Fibroblast of skin of right quadriceps (primary cell): Measurements from ENCODE around the gene PSTPIP2.
"Not testable (repeated sequence)": the region's sequence is repeated elsewhere in the genome, so short reads cannot be mapped to it uniquely, and the experiment has no call there.

Source experiments
- DNase-seq: peaks from one replicate; pipeline ENCODE4 v3.0.0-alpha.2; 2013

The PSTPIP2 gene, protein sequence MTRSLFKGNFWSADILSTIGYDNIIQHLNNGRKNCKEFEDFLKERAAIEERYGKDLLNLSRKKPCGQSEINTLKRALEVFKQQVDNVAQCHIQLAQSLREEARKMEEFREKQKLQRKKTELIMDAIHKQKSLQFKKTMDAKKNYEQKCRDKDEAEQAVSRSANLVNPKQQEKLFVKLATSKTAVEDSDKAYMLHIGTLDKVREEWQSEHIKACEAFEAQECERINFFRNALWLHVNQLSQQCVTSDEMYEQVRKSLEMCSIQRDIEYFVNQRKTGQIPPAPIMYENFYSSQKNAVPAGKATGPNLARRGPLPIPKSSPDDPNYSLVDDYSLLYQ

DNA sequence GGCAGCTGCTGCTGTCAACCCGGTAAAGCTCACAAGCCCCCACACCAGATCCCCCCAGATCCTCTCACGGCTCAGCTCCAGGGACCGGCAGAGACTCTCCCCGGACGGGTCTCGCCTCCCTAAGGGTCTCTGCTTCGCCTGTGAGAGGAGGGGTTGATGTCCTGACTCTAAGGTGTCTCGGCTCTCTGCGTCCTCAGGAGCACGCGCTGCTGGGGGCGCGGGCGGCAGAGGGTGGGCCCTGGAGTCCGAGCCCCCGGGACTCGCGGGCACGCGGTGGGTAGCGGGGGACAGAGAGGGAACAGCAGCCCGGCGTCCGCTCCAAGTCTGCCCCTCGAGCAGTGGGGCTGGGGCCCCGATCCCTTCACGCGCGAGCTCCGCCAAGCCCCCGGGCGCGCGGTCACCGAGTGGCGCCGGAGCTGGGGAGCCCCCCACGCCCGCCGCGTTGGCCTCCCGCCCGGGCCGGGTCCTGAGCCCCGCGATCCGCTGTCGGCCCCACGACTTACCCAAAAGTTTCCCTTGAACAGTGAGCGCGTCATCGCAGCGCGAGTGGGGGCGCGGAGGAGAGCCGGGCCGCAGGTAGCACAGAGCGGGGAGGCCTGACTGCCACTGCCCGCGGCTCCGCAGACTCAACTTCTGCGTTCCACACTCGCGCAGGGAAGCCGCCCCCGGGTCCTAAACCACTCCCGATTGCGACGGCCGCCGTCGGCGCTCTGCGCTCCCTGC lies at the start of gene PSTPIP2:
Gene PSTPIP2 (minus strand): TSS at position 608 of the 723 bp plus-strand sequence. CDS start 72 bp downstream, at position 536.
- DNase-seq = peak; percentile 59

DNA sequence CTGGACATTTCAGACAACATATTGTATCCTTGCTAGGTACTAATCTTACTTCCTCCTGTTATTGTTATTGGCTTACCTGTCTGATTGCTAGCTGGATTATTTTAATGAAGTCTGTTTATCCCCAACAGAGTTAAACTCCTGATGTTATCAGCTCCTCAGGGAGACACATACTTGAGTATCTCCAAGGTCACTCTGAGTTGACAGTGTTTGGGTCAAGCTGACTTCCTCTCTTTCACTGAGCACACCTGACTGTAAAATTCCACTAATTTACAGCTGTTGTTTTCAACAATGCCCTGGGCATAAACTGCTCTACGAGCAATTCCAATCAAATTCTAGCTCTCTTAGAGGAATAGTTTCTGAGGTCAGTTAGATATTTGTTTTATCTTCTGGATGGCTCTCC lies 41.7 kb upstream of the PSTPIP2 start:
- DNase-seq = no peak

DNA sequence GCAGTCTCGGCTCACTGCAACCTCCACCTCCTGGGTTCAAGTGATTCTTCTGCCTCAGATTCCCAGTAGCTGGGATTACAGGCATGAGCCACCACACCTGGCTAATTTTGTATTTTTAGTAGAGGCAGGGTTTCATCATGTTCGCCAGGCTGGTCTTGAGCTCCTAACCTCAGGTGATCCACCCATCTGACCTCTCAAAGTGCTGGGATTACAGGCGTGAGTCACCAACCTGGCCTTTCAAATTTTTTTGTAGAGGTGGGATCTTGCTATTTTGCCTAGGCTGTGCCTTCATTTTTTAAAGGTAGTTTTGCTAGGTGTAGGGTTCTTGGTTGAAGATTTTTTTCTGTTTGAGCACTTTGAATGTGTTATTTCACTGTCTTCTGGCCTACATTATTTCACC lies 38.3 kb upstream of the PSTPIP2 start:
- no peak for DNase-seq

DNA sequence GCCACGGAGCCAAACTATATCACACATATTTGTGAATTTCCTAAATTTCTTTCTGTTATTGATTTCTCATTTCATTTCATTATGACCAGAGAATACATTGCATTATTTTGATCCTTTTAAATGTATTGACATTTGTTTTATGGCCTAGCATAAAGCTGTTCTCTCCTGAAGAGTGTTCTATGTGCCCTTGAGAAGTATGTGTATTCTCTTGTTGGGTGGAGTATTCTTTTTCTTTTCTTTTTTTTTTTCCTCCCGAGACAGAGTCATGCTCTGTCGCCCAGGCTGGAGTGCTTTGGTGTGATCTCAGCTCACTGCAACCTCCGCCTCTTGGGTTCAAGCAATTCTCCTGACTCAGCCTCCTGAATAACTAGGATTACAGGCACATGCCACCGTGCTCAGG lies 37.3 kb upstream of the PSTPIP2 start:
- DNase-seq = no peak

DNA sequence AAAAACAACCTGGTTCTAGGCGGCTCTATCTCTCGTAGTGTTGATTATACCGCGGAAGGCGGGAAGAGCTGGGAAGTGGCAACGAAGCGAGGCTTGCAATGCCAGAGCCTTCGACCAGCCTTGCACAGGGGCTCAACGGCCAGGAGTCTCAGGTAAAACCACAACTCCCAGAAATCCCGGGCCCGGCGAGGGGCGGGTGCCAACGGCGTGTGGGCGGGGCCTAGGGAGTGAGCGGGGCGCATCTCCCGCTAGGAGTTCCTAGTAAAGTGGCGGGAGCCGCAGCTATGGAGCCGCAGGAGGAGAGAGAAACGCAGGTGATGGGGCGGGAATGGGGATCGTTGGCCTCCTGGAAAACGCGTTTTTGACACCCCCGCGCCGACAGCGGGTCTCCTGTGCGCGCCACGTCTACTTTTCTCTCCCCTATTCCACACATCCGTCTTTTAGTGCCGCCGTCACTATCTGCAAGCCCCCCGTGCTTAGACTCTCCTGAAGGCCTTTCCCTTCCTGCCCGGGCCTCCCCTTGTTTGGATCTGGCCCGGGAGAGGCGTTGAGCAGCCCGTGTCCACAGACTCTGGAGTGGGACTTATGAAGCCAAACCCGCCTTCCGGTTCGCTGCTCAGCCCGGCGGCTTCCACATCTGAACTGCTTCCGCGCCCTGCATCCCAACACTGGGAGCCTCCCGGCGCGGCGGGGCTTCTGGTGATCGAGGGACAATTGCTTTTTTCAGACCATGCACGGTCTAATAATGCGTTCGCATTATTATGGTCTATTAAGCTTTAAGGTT lies 32.3 kb upstream of the PSTPIP2 start, which contains the start of gene HAUS1:
Gene HAUS1 (plus strand): TSS at position 258 of the 784 bp plus-strand sequence. CDS start 27 bp downstream, at position 285.
- peak; percentile 86 for DNase-seq

DNA sequence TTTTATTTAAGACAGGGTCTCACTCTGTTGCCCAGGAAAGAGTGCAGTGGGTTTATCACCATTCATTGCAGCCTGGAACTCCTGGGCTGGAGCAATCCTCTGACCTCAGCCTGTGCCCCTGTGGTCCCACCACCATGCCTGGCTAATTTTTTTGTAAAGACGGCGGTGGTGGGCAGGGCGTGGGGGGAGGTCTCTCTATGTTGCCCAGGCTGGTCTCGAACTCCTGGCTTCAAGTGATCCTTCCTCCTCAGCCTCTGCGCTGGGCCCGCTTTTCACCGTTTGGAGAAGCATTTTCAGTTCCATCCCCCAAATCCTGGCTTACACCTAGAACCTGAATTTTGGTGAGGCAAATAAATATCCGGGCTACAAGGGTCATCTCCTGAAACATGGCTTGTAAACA lies 27.4 kb upstream of the PSTPIP2 start:
- DNase-seq = no peak

DNA sequence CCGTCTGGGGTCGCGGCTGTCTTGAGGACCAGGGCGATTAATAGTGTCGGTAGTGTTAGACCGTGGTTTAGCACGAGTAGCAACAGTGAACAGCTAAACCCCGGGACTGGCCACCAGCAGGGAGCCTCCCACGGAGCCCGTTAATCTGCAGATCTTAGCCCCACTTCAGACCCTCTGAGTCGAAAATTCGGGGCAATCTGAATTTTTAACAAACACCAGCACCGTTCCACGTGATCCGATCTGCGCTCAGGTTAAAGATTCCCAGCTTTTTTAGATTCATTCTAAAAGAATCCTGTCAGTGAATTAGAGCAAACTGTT lies 26.5 kb upstream of the PSTPIP2 start:
- DNase-seq = no peak

DNA sequence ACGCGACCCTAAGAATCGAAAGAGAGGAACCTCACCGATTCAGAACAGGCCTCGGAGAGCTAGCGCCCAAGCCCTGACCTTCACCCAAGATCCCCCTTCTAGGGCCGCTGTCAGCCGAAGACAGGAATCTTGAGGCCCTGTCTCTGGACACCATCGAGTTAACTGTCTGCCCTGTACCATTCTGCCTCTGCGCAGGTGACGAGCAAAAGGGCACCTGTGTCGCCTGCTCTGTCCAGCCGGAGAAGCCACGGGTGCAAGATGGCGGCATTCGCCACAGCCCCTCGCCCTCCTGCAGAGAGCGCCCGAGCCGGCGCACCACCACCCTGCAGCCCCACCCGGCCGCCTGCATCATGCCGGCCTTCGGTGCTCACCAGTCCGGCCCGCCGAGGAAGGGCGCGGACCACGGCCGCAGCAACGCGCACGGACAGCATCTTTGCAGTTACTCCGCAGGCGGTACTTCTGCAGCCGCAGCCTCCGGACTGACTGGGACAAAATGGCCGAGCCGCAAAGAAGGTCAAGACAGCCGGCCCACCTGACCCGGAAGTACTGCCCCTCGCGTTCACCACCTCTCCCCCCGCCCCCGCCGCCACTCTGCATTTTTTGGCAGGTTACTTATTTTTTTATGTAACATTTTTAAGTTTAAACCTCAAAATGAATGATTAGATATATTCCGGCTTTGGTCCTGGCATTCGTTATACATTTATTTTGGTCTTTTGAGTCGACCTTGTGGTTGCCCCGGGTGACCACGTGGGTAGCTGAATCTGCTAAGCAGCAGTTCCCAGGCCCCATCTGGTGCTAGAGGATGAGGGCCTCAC lies 25.9 kb upstream of the PSTPIP2 start, which contains the start of gene ATP5F1A:
Gene ATP5F1A (minus strand): TSS at position 496 of the 815 bp plus-strand sequence. CDS start 65 bp downstream, at position 431.
- peak; percentile 84 for DNase-seq

DNA sequence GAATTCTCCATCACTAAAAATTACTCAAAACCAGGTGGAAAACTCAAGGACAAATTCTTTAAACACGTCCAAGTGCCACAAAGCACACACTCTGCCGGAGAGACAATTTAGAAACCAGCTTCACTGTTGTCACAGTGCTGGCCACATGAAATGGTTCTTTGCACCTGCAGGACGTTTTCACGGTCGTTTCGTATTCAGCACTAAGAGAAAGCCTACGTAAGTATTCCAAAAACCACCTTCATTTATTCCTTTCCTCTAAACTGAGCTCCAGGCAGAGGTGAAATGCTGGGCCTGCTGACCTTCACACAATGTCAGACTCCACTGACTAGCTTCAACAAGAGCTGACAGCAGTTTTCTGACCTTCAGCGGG lies 25.4 kb upstream of the PSTPIP2 start:
- no peak for DNase-seq

DNA sequence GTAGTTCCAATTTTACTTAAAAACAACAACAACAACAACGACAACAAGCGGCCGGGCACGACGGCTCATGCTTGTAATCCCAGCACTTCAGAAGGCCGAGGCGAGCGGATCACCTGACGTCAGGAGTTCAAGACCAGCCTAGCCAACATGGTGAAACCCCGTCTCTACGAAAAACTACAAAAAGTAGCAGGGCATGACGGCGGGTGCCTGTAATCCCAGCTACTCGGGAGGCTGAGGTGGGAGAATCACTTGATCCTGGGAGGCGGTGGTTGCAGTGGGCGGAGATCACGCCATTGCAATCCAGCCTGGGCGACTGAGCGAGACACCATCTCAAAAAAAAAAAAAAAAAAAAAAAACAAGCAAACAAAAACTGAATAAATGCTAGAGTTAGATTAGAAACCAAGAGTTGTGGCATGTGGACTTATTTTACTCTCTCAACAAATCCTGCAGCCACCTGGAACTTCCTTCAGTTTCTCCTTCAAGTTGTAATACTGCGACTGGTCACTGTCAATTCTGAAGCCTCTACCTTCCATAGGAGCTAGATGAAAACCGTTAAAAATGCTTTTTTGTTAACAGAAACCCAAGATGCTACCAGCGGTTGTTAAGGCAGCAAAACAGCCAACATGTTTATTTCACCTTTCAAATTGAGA lies 24.7 kb upstream of the PSTPIP2 start:
- DNase-seq = no peak

DNA sequence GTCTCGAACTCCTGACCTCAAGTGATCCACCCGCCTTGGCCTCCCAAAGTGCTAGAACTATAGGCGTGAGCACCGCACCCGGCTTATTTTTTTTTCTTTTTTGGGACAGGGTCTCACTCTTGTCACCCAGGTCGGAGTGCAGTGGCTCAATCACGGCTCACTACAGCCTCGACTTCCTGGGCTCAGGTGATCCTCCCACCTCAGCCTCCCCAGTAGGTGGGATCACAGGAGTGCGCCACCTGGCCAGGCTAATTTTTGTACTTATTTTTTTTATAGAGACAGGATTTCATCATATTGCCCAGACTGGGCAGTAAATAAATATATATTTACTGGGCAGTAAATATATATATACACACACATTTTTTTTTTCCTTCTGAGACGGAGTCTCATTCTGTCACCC lies 23.5 kb upstream of the PSTPIP2 start:
- DNase-seq = no peak

DNA sequence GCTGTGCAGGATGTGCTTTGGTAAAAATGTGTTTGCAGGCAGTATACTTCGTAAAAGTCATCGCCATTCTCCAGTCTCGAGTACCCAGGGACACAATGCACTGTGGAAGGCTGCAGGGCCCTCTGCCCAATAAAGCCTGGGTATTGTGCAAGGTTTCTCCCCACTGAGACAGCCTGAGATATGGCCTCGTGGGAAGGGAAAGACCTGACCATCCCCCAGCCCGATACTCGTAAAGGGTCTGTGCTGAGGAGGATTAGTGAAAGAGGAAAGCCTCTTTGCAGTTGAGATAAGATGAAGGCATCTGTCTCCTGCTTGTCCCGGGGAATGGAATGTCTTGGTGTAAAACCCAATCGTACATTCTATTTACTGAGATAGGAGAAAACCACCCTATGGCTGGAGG lies 16.4 kb upstream of the PSTPIP2 start:
- not testable (repeated sequence) for DNase-seq

DNA sequence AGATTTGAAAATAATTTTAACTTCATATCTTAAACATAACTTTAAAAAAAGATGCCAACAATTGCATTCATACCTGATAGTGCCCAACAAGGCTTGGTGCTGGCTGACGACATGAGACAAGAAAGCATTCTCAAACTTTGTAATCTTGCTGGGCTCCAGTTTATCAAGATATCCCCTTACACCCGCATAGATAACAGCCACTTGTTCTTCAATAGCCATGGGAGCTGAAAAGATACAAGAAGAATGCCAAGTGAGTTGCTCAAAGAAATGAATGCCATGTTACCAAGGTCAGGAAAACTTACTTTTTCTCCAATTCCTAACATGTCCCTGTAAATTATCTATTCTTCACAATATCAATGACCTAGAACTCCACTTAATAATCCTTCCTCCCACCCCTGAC lies 12.4 kb upstream of the PSTPIP2 start:
- no peak for DNase-seq

DNA sequence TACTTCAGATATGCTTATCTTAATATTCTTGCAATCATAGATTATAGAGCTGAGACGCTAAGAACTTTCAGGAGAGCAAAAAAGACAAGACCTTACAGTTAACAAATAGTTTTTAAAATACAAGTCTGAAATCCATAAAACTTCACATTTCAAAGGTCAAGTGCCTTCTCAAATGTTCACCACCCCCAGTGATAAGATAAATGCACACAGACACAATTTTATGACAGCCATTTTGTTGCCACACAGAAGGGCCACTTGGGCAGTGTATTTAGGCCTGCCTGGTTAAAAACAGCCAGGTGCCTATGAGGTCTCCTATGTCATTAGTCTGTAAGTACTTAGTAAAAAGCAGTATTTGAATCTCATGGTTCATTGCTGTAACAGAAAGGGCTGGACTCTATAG lies 8.1 kb upstream of the PSTPIP2 start:
- no peak for DNase-seq

DNA sequence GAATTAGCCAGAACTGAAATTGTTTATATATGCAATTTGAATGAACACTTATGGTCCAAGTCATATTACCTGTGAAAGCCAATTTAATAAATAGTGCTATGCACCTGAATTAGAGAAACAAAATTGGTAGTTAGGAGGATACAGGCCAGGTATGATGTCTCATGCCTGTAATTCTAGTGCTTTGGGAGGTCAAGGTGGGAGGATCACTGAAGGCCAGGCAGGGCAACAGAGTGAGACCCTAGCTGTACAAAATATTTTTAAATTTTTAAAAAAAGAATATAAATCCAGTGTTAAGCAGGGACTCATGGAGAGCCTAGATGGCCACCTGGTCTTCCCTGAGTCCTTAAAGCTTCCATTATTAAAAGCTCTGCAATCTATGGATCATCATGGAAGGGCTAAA lies 7.3 kb upstream of the PSTPIP2 start:
- DNase-seq = no peak

DNA sequence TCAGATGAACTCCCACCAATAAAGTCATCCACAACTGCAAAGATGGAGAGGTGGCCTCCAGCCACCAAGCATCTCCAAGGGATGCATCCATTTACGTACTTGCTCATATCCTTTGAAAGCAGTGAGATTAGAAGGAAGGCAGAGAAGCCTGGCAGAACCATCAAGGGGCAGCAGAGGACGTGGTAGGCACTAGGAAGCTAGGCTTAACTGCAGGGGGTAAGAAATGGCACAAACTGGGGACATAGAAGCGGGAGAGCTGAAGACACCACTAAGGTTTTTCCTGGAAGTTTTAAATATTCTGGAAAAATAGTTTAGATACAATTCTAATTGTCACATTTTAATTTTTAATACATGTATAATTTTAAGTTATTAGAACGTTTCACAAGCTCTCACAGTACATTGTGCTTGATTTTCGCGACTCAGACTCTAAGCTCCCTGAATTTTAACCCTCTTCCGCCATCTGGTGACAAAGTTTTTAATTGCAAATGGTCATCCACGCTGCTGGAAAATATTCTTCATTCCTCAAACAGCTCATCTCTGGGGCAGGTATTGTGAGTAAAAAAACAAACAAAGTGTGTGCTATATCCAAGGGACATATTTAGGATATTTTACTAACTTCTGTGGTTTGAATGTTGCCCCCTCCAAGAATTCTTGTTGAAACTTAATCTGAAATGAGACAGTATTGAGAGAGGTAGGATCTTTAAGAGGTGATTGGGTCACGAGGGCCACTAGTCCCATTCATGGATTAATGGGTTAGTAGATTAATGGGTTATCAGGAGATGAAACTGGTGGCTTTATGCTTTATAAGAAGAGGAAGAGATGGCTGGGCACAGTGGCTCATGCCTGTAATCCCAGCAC lies 1.6 kb upstream of the PSTPIP2 start:
- peak; percentile 71 for DNase-seq

DNA sequence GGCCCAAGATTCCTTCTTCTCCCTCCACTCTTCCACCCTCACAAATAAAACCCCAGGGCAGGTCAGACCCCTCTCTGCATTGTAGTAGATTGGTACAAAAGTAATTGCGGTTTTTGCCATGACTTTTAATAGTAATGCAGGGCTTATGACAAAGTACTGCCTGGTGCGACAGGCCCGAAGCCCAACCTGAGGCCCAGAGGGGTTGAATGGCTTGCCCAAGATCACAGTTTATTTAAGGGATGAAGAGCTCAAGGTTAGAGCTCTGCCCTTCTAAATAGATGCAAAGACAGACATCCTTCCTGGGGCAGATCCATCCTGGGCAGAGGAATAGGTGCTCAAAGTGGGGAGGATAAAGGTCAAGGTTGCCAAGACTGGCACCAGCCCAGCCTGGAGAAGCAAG lies 899 bp upstream of the PSTPIP2 start:
- DNase-seq = no peak

DNA sequence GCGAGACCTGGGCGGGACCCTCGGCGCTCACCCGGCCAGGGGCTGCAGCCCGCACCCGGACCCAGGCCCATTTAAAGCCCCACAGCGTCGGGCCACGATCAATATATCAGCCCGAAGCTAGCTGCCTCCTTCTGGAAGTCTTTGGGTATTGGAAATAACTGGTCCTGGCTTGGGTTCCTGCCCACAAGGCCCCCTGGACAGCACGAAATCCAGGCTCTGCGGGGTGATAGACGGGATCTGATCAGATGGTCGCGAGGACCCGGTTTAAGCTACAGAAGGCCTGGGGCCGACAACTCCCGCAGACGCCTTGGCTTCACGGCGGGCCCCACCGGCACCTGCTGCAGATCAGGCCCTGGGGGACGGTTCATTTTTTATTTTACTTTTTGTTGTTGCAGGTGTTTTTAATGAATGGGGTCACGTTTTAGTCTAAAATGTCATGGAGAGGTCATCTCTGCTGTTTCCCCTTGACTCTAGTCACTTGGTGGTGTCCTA lies 362 bp upstream of the PSTPIP2 start:
- DNase-seq = peak; percentile 15

DNA sequence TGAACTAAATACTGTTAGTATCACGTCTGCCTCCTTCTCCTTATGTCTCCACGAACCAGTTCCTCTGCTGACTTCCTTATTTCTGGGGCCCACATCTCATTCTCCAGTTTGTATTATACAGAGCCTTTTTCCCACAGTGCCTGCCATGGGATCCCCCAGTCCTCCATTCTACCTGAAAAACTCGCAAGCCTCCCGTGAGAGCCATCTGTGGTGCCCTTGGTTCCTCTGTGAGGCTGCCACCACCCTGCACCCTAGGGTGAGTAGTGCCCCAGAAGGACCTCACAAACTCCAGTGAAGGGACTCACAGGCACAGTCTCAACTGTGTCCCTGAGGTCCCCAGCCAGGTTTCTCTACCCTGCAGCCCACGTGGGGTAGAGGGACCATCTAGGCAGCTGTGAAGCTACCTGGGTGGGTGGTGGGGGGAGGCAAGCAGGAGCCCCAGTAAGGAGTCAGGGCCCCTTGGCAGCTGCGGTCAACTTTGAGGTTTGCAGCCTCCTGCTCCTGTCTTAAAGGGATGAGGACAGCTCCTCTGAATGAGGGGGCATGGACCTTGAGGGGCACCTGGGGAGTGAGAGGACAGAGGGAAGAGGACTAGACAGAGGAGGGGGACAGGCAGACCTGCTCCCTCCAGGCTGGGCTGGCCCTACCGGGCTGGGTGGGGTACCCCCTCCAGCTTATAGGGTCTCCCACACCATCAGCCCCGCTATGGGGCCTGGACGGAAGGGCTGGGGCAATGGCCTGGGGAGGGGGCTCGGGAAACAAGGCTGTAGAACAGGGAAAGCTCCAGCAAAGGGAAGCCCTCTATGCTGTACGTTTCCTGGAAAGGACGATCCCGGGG lies 1.0 kb downstream of the PSTPIP2 start:
- no peak for DNase-seq

DNA sequence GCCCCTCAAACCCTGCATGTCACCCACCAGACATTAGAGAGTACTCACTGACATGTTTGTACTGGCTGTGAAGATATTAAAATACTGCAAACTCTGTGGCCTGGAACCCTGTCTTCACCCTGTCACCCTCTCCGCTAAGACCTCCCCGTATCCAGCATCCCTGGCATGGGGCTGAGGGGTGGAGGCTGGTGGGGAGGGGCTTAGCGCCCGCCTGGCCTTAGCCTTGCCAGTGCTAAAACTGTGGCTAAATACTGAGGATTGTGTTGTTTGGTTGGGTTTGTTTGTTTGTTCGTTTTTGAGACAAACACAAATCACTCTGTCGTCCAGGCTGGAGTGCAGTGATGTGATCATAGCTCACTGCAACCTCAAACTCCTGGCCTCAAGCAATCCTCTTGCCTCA lies 1.8 kb downstream of the PSTPIP2 start:
- no peak for DNase-seq
